GM19395 (cell line): ENCODE measurements around the gene AP4S1.
"Not testable (repeated sequence)": the region's sequence is repeated elsewhere in the genome, so short reads cannot be mapped to it uniquely, and the experiment has no call there.

Source experiments
- ATAC-seq: cut with Tn5 transposase; IDR thresholded peaks from one replicate; pipeline ENCODE4 v1.9.1; 2021; ENCODE audit warnings: mild to moderate bottlenecking, moderate library complexity; ENCODE audit not compliant: unreplicated experiment

AP4S1 gene

GRCh38 chr14:31080484-31080883 is 55.0 kb downstream of the AP4S1 start:
- ATAC-seq: no peak

- ATAC-seq: no peak
These were observed 58.3 kb downstream of the AP4S1 start for GRCh38 chr14:31083781-31084180.

GRCh38 chr14:31084385-31084784 is 58.9 kb downstream of the AP4S1 start:
- peak; percentile 88 for ATAC-seq

- no peak for ATAC-seq
These were observed 59.6 kb downstream of the AP4S1 start for GRCh38 chr14:31085027-31085426.

GRCh38 chr14:31086466-31086865 is 61.0 kb downstream of the AP4S1 start:
- not testable (repeated sequence) for ATAC-seq

- no peak for ATAC-seq
These were observed 65.7 kb downstream of the AP4S1 start for GRCh38 chr14:31090883-31091764.

GRCh38 chr14:31092160-31092708 is 66.8 kb downstream of the AP4S1 start:
- no peak for ATAC-seq

- not testable (repeated sequence) for ATAC-seq
These were observed 68.7 kb downstream of the AP4S1 start for GRCh38 chr14:31093884-31094839.

- ATAC-seq: not testable (repeated sequence)
These were observed 70.4 kb downstream of the AP4S1 start for GRCh38 chr14:31095817-31096216.

GRCh38 chr14:31096255-31096654 is 70.8 kb downstream of the AP4S1 start:
- ATAC-seq: no peak

- no peak for ATAC-seq
These were observed 71.6 kb downstream of the AP4S1 start for GRCh38 chr14:31097081-31097480.

GRCh38 chr14:31106768-31107167 is 81.3 kb downstream of the AP4S1 start:
- ATAC-seq: no peak

GRCh38 chr14:31109257-31109656 is 83.8 kb downstream of the AP4S1 start:
- ATAC-seq: no peak

GRCh38 chr14:31110872-31111271 is 85.4 kb downstream of the AP4S1 start:
- ATAC-seq: no peak

- no peak for ATAC-seq
These were observed 88.3 kb downstream of the AP4S1 start for GRCh38 chr14:31113794-31114193.

- no peak for ATAC-seq
These were observed 93.4 kb downstream of the AP4S1 start for GRCh38 chr14:31118892-31119291.

- ATAC-seq: no peak
These were observed 96.7 kb downstream of the AP4S1 start for GRCh38 chr14:31122098-31122611.

GRCh38 chr14:31122921-31123320 is 97.5 kb downstream of the AP4S1 start:
- ATAC-seq: no peak

- no peak for ATAC-seq
These were observed 98.7 kb downstream of the AP4S1 start for GRCh38 chr14:31124197-31124596.

- no peak for ATAC-seq
These were observed 99.8 kb downstream of the AP4S1 start for GRCh38 chr14:31125231-31125630.

GRCh38 chr14:31126680-31127079 is 101.2 kb downstream of the AP4S1 start:
- no peak for ATAC-seq
